A673 (cell line): ENCODE measurements around the gene CD300A. TPM values are rescaled to one million over a fixed set of nuclear protein-coding genes. Genes with fewer than 3 reads are reported as not detected.

Source experiments
- BruUV-seq: library from RNA; stranded (reverse); fragments of 400-500 nt; replicated peaks from 2 replicates; lab custom pipeline; 2021; lab: Mats Ljungman, UMichigan
- CTCF ChIA-PET: fragments of 300-600 bp; sonication (Branson Sonifier 250); formaldehyde crosslinking; loops from one replicate; lab custom pipeline; 2022; ENCODE audit warnings: antibody characterized with exemption; lab: Charles Lee
- POLR2A ChIA-PET: fragments of 300-600 bp; sonication (Branson Sonifier 250); formaldehyde crosslinking; loops from one replicate; lab custom pipeline; 2022; ENCODE audit warnings: antibody characterized with exemption; ENCODE audit not compliant: low non-redundant PET; lab: Charles Lee
- DNase-seq: peaks from one replicate; pipeline ENCODE4 v3.0.0-alpha.2; 2015; ENCODE audit warnings: low spot score
- H3K27ac ChIP-seq: fragments of 200-600 bp; sonication (generic); 2 replicates; pipeline ENCODE4 v1.5.1; 2016; ENCODE audit warnings: mixed run types, low read depth, mild to moderate bottlenecking, mixed read lengths, antibody characterized with exemption, low read length; ENCODE audit not compliant: poor library complexity, severe bottlenecking
- H3K27me3 ChIP-seq: fragments of 200-600 bp; sonication (generic); replicated peaks from 2 replicates; pipeline ENCODE4 v1.6.1; 2017; ENCODE audit warnings: mixed run types, low read depth, mild to moderate bottlenecking, mixed read lengths, antibody characterized with exemption, low read length; ENCODE audit not compliant: insufficient read depth, poor library complexity
- H3K36me3 ChIP-seq: fragments of 200-600 bp; sonication (generic); 2 replicates; pipeline ENCODE4 v1.6.1; 2016; ENCODE audit warnings: mixed run types, mild to moderate bottlenecking, mixed read lengths, antibody characterized with exemption, low read length; ENCODE audit not compliant: insufficient read depth, poor library complexity, severe bottlenecking
- H3K4me1 ChIP-seq: fragments of 200-600 bp; sonication (generic); 2 replicates; pipeline ENCODE4 v1.6.1; 2017; ENCODE audit warnings: mixed run types, mild to moderate bottlenecking, mixed read lengths, antibody characterized with exemption, low read length; ENCODE audit not compliant: insufficient read depth, poor library complexity, severe bottlenecking
- H3K4me3 ChIP-seq: fragments of 200-600 bp; sonication (generic); 2 replicates; pipeline ENCODE4 v1.5.1; 2016; ENCODE audit warnings: low read depth, mixed run types, mild to moderate bottlenecking, mixed read lengths, low read length; ENCODE audit not compliant: poor library complexity, severe bottlenecking
- H3K9me3 ChIP-seq: fragments of 200-600 bp; sonication (generic); 2 replicates; pipeline ENCODE4 v1.6.1; 2016; ENCODE audit warnings: mixed run types, low read depth, mild to moderate bottlenecking, mixed read lengths, antibody characterized with exemption, low read length; ENCODE audit not compliant: poor library complexity, severe bottlenecking
- EZH2 ChIP-seq: fragments of 200-600 bp; sonication (generic); IDR thresholded peaks from 2 replicates; pipeline ENCODE4 v1.6.1; 2017; ENCODE audit warnings: borderline replicate concordance, low read depth, mild to moderate bottlenecking, mixed read lengths, antibody characterized with exemption, low read length; ENCODE audit not compliant: poor library complexity, severe bottlenecking
- intact Hi-C: fragments of 100-400 bp; cut with micrococcal nuclease; formaldehyde crosslinking; loops from one replicate; pipeline ENCODE4 v1.10.0; 2022; ENCODE audit not compliant: unreplicated experiment
- total RNA-seq: library from RNA; stranded (reverse); gene quantifications from 2 replicates; pipeline ENCODE4 v1.2.3, GENCODE V29; 2021
- TF ChIP-seq, protein P1 (sequence below): fragments of 300-800, 200-600 bp; sonication (generic); conservative IDR thresholded peaks from 2 replicates; pipeline ENCODE4 v1.5.1; 2017; ENCODE audit warnings: low read depth, mild to moderate bottlenecking, antibody characterized with exemption, low read length, moderate library complexity, mixed read lengths

The CD300A gene
- total RNA-seq, 1 experiment from 2014 or later: not detected

DNA sequence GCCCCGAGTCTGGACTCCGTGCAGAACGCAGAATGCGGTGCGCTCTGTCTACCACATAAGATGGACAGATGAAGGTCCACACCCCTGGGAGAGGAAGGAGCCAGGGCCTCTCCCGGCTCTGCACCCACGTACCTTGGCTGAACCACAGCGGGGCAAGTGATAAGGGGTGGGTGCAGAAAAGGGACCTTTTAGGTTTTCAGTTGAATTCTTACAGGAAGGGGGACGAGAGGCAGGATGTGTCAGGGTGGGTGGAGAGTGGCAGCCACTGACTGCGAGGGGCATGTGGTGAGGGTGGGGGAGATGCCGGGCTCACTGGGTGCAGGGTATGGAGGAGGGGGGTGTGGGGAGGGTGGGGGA is 372 bp downstream of the CD300A start:
- POLR2A ChIA-PET: no interaction called here

DNA sequence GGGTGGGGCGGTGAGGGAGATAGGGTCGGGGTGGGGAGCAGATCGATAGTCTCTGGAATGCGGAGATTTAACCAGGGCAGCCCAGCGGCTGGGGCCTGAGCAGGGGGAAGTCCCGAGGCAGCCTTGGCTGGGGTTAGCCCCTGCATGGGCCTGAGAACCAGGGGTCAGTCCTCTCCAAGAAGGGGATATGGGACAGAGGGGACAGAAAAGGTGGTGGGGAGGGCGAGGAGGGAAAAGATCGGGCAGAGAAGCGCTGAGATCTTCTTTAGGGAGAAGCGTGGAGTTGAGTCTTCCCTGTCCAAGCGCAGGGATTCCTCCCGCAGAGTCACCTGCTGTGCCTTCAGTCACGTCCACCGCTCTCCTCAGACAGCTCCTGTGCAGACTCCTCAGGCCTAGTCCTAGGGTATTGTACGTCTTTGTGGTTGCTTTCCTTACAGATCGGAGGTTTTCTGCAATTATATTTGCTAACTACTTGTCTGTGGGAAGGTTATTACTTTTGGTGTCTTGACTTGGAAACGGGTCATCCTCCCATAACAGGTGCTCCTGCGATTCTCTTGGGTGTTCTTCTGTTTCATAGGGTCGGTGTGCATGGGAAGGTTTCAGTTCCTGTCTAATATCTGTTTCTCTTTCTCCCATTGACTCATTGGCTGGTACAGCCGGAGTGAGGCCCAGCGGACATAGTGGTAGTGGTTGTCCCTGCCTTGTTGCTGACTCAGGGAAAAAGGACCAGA is 952 bp downstream of the CD300A start:
- no peak overlapping the region for H3K27ac ChIP-seq
- no peak for DNase-seq
- no peaks in the 10 kb centered on the region for H3K36me3 ChIP-seq
- CTCF ChIA-PET: no interaction called here
- TF ChIP-seq, protein P1, sequence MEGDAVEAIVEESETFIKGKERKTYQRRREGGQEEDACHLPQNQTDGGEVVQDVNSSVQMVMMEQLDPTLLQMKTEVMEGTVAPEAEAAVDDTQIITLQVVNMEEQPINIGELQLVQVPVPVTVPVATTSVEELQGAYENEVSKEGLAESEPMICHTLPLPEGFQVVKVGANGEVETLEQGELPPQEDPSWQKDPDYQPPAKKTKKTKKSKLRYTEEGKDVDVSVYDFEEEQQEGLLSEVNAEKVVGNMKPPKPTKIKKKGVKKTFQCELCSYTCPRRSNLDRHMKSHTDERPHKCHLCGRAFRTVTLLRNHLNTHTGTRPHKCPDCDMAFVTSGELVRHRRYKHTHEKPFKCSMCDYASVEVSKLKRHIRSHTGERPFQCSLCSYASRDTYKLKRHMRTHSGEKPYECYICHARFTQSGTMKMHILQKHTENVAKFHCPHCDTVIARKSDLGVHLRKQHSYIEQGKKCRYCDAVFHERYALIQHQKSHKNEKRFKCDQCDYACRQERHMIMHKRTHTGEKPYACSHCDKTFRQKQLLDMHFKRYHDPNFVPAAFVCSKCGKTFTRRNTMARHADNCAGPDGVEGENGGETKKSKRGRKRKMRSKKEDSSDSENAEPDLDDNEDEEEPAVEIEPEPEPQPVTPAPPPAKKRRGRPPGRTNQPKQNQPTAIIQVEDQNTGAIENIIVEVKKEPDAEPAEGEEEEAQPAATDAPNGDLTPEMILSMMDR: no peak
- TF ChIP-seq EZH2: no peak
- H3K4me1 ChIP-seq: no peaks in the 10 kb centered on the region
- no TSS peak for BruUV-seq
- H3K9me3 ChIP-seq: no peaks in the 10 kb centered on the region
- H3K27me3 ChIP-seq: no peaks in the 10 kb centered on the region
- intact Hi-C loops: no loop called here
- no peak overlapping the region for H3K4me3 ChIP-seq
- POLR2A ChIA-PET: no interaction called here

More for the DNA sequence above, 372 bp downstream of the CD300A start:
- CTCF ChIA-PET: no interaction called here
- no peaks in the 10 kb centered on the region for H3K36me3 ChIP-seq
- no peak overlapping the region for H3K4me3 ChIP-seq
- intact Hi-C loops: no loop called here
- no peak overlapping the region for H3K27ac ChIP-seq
- no peak for DNase-seq
- H3K9me3 ChIP-seq: no peaks in the 10 kb centered on the region
- no peaks in the 10 kb centered on the region for H3K27me3 ChIP-seq
- BruUV-seq: no TSS peak
- no peaks in the 10 kb centered on the region for H3K4me1 ChIP-seq
- TF ChIP-seq, protein P1: no peak
- no peak for TF ChIP-seq EZH2

DNA sequence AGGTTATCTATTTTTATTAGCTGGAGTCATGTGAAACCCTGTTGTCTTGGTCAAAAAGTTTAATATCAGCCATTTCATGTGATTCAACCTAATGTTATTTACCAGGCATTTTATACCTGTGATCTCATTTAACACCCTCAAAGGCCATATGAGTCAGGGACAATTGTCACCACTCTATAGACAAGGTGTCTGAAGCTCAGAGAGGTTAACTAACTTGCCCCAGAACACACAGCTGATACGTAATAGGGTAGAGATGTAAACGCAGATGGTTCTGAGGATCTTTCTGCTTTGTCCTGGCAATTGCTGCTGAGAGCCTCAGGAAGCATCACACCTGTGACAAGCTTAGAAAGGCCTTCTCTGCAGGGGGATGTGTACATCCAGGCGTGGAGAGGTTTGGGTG is 4.9 kb downstream of the CD300A start:
- no peaks in the 10 kb centered on the region for H3K36me3 ChIP-seq
- peaks cover 9% of the 10 kb centered on the region for H3K9me3 ChIP-seq
- no peaks in the 10 kb centered on the region for H3K4me1 ChIP-seq
- no peak overlapping the region for H3K27ac ChIP-seq
- TF ChIP-seq, protein P1: no peak
- no peak for TF ChIP-seq EZH2
- H3K27me3 ChIP-seq: no peaks in the 10 kb centered on the region
- CTCF ChIA-PET: no interaction called here
- POLR2A ChIA-PET: no interaction called here
- intact Hi-C loops: no loop called here
- DNase-seq: no peak
- H3K4me3 ChIP-seq: no peak overlapping the region
- no TSS peak for BruUV-seq
